Measurements from ENCODE around the gene OGFR.

The OGFR gene

GRCh38 chr20:62860391-62860923, 55.8 kb downstream of the OGFR start (continued):
- no peak for TF ChIP-seq GLI2 (tag by site-specific recombination; IDR thresholded peaks at IDR 0.05; ENCODE audit: borderline replicate concordance, low read depth)
- no peak for TF ChIP-seq PRDM4 (tag by site-specific recombination; IDR thresholded peaks at IDR 0.05)
- TF ChIP-seq IKZF3 (tag by site-specific recombination; IDR thresholded peaks at IDR 0.05), result 0 out of 2 replicates have a peak, but pooled peaks have one; percentile 23
- no peak for TF ChIP-seq ZNF571 (tag by site-specific recombination; IDR thresholded peaks at IDR 0.05)
- TF ChIP-seq ZNF221 (tag by site-specific recombination; IDR thresholded peaks at IDR 0.05; ENCODE audit: borderline replicate concordance), result no peak
- no peak for TF ChIP-seq ZNF830 (tag by site-specific recombination; IDR thresholded peaks at IDR 0.05; ENCODE audit: low read depth)
- peak; percentile 80 for TF ChIP-seq CTCF (tag by site-specific recombination; IDR thresholded peaks at IDR 0.05)
- TF ChIP-seq KLF9 (tag by site-specific recombination; IDR thresholded peaks at IDR 0.05; ENCODE audit: low read depth), result no peak
- peak; percentile 37 for TF ChIP-seq SP2 (tag by site-specific recombination; IDR thresholded peaks at IDR 0.05)
- TF ChIP-seq ZNF19 (tag by site-specific recombination; IDR thresholded peaks at IDR 0.05; ENCODE audit: low read depth), result no peak
- peak; percentile 55; the same call in 1 of the 2 replicates for TF ChIP-seq ZNF600 (tag by site-specific recombination; IDR thresholded peaks at IDR 0.05)
- no peak for TF ChIP-seq ZNF837 (tag by site-specific recombination; IDR thresholded peaks at IDR 0.05)
- TF ChIP-seq ZXDB (tag by site-specific recombination; IDR thresholded peaks at IDR 0.05), result no peak
- TF ChIP-seq GLIS2 (tag by site-specific recombination; IDR thresholded peaks at IDR 0.05), result peak; percentile 40
- peak; percentile 69; the same call in 1 of the 2 replicates for TF ChIP-seq ZNF561 (tag by site-specific recombination; IDR thresholded peaks at IDR 0.05; ENCODE audit: borderline replicate concordance)
- no peak for TF ChIP-seq GLI4 (tag by site-specific recombination; IDR thresholded peaks at IDR 0.05)
- no peak for TF ChIP-seq ZNF747 (tag by site-specific recombination; IDR thresholded peaks at IDR 0.05)
- peak; percentile 94 for TF ChIP-seq PRDM1 (tag by site-specific recombination; IDR thresholded peaks at IDR 0.05)
- TF ChIP-seq ZNF518A (tag by site-specific recombination; conservative IDR thresholded peaks at IDR 0.05; ENCODE audit: low read depth), result no peak
- TF ChIP-seq KLF16 (tag by site-specific recombination; IDR thresholded peaks at IDR 0.05), result 0 out of 2 replicates have a peak, but pooled peaks have one; percentile 27
- TF ChIP-seq ZNF335 (tag by site-specific recombination; conservative IDR thresholded peaks at IDR 0.05), result peak; percentile 26; the same call in 1 of the 2 replicates
- no peak for TF ChIP-seq ZNF548 (tag by site-specific recombination; IDR thresholded peaks at IDR 0.05)
- no peak for TF ChIP-seq BCL11A (tag by site-specific recombination; IDR thresholded peaks at IDR 0.05; ENCODE audit: low read depth)
- TF ChIP-seq ZBTB26 (tag by site-specific recombination; optimal IDR thresholded peaks at IDR 0.05), result peak; percentile 61
